ENCODE measurements around the gene ADCY5.

The ADCY5 gene

GRCh38 chr3:123378409-123378915 lies 70.4 kb downstream of the ADCY5 start:
- TF ChIP-seq HDGF (IDR thresholded peaks at IDR 0.05; ENCODE audit: borderline replicate concordance), result no peak
- TF ChIP-seq CTBP1 (IDR thresholded peaks at IDR 0.05; ENCODE audit: borderline replicate concordance), result no peak
- no peak for TF ChIP-seq NFRKB (IDR thresholded peaks at IDR 0.05)
- TF ChIP-seq TARDBP (IDR thresholded peaks at IDR 0.05), result no peak
- no peak for TF ChIP-seq FOXM1 (IDR thresholded peaks at IDR 0.05; ENCODE audit: borderline replicate concordance)
- no peak for DNase-seq (ENCODE audit: extremely low spot score)
- POLR2A ChIA-PET, result no interaction called here
- CTCF ChIA-PET, result interaction anchor here (1.0 kb wide), 1 partner anchor 69 kb away, joined by 3 read pairs; no protein-coding TSS in a partner anchor

GRCh38 chr3:123377243-123377740 lies 71.6 kb downstream of the ADCY5 start:
- no peak for DNase-seq (ENCODE audit: extremely low spot score)
- POLR2A ChIA-PET, result no interaction called here
- CTCF ChIA-PET, result no interaction called here
- TF ChIP-seq LEF1 (IDR thresholded peaks at IDR 0.05; ENCODE audit: borderline replicate concordance), result no peak
- TF ChIP-seq ZNF384 (IDR thresholded peaks at IDR 0.05), result no peak
- no peak for TF ChIP-seq FOXA1 (IDR thresholded peaks at IDR 0.05)
- TF ChIP-seq ARNT (IDR thresholded peaks at IDR 0.05), result no peak
- TF ChIP-seq CTBP1 (IDR thresholded peaks at IDR 0.05; ENCODE audit: borderline replicate concordance), result no peak
- no peak for TF ChIP-seq BHLHE40 (IDR thresholded peaks at IDR 0.05; ENCODE audit: borderline replicate concordance)
- TF ChIP-seq PKNOX1 (IDR thresholded peaks at IDR 0.05), result no peak
- TF ChIP-seq ELF4 (IDR thresholded peaks at IDR 0.05), result no peak
- TF ChIP-seq NFRKB (IDR thresholded peaks at IDR 0.05), result no peak
- no peak for TF ChIP-seq TARDBP (IDR thresholded peaks at IDR 0.05)
- TF ChIP-seq FOXK2 (IDR thresholded peaks at IDR 0.05), result no peak
- no peak for TF ChIP-seq FOXM1 (IDR thresholded peaks at IDR 0.05; ENCODE audit: borderline replicate concordance)
- no peak for TF ChIP-seq SP1 (IDR thresholded peaks at IDR 0.05)
- TF ChIP-seq HDGF (IDR thresholded peaks at IDR 0.05; ENCODE audit: borderline replicate concordance), result no peak
- TF ChIP-seq SUZ12 (IDR thresholded peaks at IDR 0.05), result no peak

GRCh38 chr3:123376451-123377242 lies 72.2 kb downstream of the ADCY5 start:
- no peak for DNase-seq (ENCODE audit: extremely low spot score)
- TF ChIP-seq HDGF (IDR thresholded peaks at IDR 0.05; ENCODE audit: borderline replicate concordance) (no peak), BHLHE40 (IDR thresholded peaks at IDR 0.05; ENCODE audit: borderline replicate concordance) (no peak), L3MBTL2 (conservative IDR thresholded peaks at IDR 0.05) (no peak), FOXK2 (IDR thresholded peaks at IDR 0.05) (no peak), ZNF384 (IDR thresholded peaks at IDR 0.05) (no peak), CTBP1 (IDR thresholded peaks at IDR 0.05; ENCODE audit: borderline replicate concordance) (no peak), ARNT (IDR thresholded peaks at IDR 0.05) (no peak), SUZ12 (IDR thresholded peaks at IDR 0.05) (no peak), FOXA1 (IDR thresholded peaks at IDR 0.05) (no peak)
- ChIA-PET CTCF (interaction anchor here (1.4 to 1.6 kb wide), 2 partner anchors 47 to 56 kb away, joined by 5 read pairs; no protein-coding TSS in a partner anchor), POLR2A (no interaction called here)

DNA sequence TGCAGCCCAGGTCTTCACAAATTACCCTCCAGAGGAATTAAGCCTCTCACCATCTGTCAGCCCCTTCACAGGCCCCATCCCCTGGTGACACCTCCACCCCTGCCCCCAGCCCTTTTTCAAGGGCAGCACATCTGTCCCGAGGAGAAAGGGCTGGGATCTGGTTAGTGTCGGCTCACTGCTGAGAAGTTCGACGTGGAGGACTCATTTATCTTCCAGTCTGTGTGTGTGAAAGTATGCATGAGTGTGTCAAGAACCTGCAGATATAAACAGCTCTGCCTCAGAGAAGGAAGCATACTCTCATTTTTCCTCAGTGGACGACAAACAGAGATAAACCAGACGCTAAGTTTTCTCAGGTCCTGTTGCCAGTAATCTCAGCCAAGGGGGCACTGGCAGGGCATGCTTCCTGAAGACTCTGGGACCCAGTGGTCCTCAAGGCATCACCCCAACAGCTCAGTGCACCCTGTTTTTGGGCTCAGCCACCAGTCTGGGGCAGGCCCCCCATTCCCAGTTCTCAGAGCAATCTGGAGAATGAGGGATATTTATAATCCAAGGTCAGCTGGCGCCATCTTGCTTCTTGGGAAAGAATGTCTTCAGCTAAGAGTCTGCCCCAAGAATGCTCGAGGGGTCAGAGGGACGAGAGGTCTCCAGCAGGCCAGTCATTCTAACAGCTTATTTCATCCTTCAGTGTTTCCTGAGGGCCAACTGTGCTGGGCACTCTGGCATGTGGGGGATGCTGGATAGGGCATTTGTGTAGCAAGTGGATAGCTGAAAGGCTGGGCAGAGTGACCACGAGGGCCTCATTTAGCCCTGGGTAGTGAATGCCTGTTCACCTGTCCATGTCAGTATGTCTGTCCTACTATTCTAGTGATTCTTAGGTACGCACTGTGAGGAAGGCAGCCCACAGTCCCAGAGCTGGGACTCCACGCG lies 73.6 kb downstream of the ADCY5 start:
- CTCF ChIA-PET, result interaction anchor here (0.6 to 1.6 kb wide), 5 partner anchors 9 to 55 kb away, joined by 3 to 5 read pairs (median 4); no protein-coding TSS in a partner anchor
- DNase-seq (ENCODE audit: extremely low spot score), result no peak
- POLR2A ChIA-PET, result no interaction called here
- TF ChIP-seq SUZ12 (IDR thresholded peaks at IDR 0.05) (no peak), TARDBP (IDR thresholded peaks at IDR 0.05) (no peak), SP1 (IDR thresholded peaks at IDR 0.05) (no peak)

- POLR2A ChIA-PET, result interaction anchor here (1.0 kb wide), 1 partner anchor 10 kb away, joined by 3 read pairs; no protein-coding TSS in a partner anchor
Measured at GRCh38 chr3:123374016-123374415, 74.9 kb downstream of the ADCY5 start.

More at GRCh38 chr3:123374016-123374415, 74.9 kb downstream of the ADCY5 start:
- CTCF ChIA-PET, result interaction anchor here (0.6 to 1.0 kb wide), 2 partner anchors 8 to 293 kb away, joined by 3 to 4 read pairs; no protein-coding TSS in a partner anchor
- no peak for DNase-seq (ENCODE audit: extremely low spot score)
- no peak for TF ChIP-seq ARNT (IDR thresholded peaks at IDR 0.05)
- no peak for TF ChIP-seq SP1 (IDR thresholded peaks at IDR 0.05)
- no peak for TF ChIP-seq NFRKB (IDR thresholded peaks at IDR 0.05)
- no peak for TF ChIP-seq FOXK2 (IDR thresholded peaks at IDR 0.05)
- no peak for TF ChIP-seq BHLHE40 (IDR thresholded peaks at IDR 0.05; ENCODE audit: borderline replicate concordance)
- no peak for TF ChIP-seq CTBP1 (IDR thresholded peaks at IDR 0.05; ENCODE audit: borderline replicate concordance)
- no peak for TF ChIP-seq FOXA1 (IDR thresholded peaks at IDR 0.05)
- no peak for TF ChIP-seq ZNF384 (IDR thresholded peaks at IDR 0.05)
- no peak for TF ChIP-seq LEF1 (IDR thresholded peaks at IDR 0.05; ENCODE audit: borderline replicate concordance)
- TF ChIP-seq ELF4 (IDR thresholded peaks at IDR 0.05), result no peak
- no peak for TF ChIP-seq TARDBP (IDR thresholded peaks at IDR 0.05)
- TF ChIP-seq L3MBTL2 (conservative IDR thresholded peaks at IDR 0.05), result no peak
- TF ChIP-seq SUZ12 (IDR thresholded peaks at IDR 0.05), result no peak
- no peak for TF ChIP-seq FOXM1 (IDR thresholded peaks at IDR 0.05; ENCODE audit: borderline replicate concordance)
- TF ChIP-seq HDGF (IDR thresholded peaks at IDR 0.05; ENCODE audit: borderline replicate concordance), result no peak
- TF ChIP-seq PKNOX1 (IDR thresholded peaks at IDR 0.05), result no peak

Data from HEK293T (cell line).